Measurements from ENCODE around the gene APOA4. TPM values are rescaled to one million over a fixed set of nuclear protein-coding genes. Genes with fewer than 3 reads are reported as not detected.

APOA4 gene
- total RNA-seq, 1 experiment from 2014 or later = not detected

- Histone ChIP-seq H3K27me3 (ENCODE audit: control insufficient read depth, insufficient read depth, low read length) (no peaks in the 10 kb centered on the region), H3K4me3 (ENCODE audit: low read depth in 2 of 2, low read length in 2 of 2) (no peak overlapping the region), H3K36me3 (ENCODE audit: control insufficient read depth, insufficient read depth, low read length) (peaks cover 32% of the 10 kb centered on the region), H3K27ac (ENCODE audit: low read length) (no peak overlapping the region), H3K4me1 (ENCODE audit: control insufficient read depth, insufficient read depth, low read length) (peaks cover 15% of the 10 kb centered on the region), H3K9me3 (ENCODE audit: control insufficient read depth, insufficient read depth, low read depth, low read length) (no peaks in the 10 kb centered on the region)
- DNase-seq (ENCODE audit: low read depth, low spot score) (no peak), ATAC-seq (no peak)
- intact Hi-C loops (cut with micrococcal nuclease; ENCODE audit: unreplicated experiment) (no loop called here), in situ Hi-C loops (cut with HindIII; ENCODE audit: low pct_unique_long_range_greater_than_20kb, low sequenced_read_pairs) (no loop called here)
- ChIA-PET POLR2A (no interaction called here), CTCF (no interaction called here)
- TF ChIP-seq, protein P1, sequence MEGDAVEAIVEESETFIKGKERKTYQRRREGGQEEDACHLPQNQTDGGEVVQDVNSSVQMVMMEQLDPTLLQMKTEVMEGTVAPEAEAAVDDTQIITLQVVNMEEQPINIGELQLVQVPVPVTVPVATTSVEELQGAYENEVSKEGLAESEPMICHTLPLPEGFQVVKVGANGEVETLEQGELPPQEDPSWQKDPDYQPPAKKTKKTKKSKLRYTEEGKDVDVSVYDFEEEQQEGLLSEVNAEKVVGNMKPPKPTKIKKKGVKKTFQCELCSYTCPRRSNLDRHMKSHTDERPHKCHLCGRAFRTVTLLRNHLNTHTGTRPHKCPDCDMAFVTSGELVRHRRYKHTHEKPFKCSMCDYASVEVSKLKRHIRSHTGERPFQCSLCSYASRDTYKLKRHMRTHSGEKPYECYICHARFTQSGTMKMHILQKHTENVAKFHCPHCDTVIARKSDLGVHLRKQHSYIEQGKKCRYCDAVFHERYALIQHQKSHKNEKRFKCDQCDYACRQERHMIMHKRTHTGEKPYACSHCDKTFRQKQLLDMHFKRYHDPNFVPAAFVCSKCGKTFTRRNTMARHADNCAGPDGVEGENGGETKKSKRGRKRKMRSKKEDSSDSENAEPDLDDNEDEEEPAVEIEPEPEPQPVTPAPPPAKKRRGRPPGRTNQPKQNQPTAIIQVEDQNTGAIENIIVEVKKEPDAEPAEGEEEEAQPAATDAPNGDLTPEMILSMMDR (IDR thresholded peaks at IDR 0.05) = no peak
- TF ChIP-seq, protein P2, sequence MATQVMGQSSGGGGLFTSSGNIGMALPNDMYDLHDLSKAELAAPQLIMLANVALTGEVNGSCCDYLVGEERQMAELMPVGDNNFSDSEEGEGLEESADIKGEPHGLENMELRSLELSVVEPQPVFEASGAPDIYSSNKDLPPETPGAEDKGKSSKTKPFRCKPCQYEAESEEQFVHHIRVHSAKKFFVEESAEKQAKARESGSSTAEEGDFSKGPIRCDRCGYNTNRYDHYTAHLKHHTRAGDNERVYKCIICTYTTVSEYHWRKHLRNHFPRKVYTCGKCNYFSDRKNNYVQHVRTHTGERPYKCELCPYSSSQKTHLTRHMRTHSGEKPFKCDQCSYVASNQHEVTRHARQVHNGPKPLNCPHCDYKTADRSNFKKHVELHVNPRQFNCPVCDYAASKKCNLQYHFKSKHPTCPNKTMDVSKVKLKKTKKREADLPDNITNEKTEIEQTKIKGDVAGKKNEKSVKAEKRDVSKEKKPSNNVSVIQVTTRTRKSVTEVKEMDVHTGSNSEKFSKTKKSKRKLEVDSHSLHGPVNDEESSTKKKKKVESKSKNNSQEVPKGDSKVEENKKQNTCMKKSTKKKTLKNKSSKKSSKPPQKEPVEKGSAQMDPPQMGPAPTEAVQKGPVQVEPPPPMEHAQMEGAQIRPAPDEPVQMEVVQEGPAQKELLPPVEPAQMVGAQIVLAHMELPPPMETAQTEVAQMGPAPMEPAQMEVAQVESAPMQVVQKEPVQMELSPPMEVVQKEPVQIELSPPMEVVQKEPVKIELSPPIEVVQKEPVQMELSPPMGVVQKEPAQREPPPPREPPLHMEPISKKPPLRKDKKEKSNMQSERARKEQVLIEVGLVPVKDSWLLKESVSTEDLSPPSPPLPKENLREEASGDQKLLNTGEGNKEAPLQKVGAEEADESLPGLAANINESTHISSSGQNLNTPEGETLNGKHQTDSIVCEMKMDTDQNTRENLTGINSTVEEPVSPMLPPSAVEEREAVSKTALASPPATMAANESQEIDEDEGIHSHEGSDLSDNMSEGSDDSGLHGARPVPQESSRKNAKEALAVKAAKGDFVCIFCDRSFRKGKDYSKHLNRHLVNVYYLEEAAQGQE (IDR thresholded peaks at IDR 0.05; ENCODE audit: insufficient read depth in 1 of 2, low read depth in 2 of 2, low read length in 1 of 2) = no peak
- no TSS peak for BruUV-seq (replicated peaks)
Measured at GRCh38 chr11:116776522-116776984, 46.6 kb downstream of the APOA4 start.

DNA sequence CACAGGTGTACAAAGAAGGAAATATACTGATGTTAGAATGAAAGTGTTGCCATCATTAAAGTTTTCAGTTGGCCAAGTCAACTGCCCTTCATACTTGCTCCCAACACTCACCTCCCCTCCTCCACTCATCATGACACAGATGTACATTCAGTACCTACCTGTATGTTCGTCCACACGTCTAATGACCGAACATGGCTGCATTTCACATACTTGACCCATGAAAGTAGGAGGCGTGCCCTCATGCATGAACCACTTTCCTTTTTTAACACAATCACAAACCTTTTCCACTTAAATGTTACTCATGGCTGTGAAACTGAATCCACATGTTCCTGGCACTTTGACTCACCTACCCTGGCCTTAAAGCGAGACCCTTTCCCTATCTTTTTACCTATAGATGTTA is 47.1 kb downstream of the APOA4 start:
- H3K27me3 ChIP-seq (ENCODE audit: control insufficient read depth, insufficient read depth, low read length) = no peaks in the 10 kb centered on the region
- no peak overlapping the region for H3K4me3 ChIP-seq (ENCODE audit: low read depth in 2 of 2, low read length in 2 of 2)
- POLR2A ChIA-PET = interaction anchor here (0.7 kb wide), 2 partner anchors 37 to 47 kb away, joined by 6 to 8 read pairs; no protein-coding TSS in a partner anchor
- no peaks in the 10 kb centered on the region for H3K9me3 ChIP-seq (ENCODE audit: control insufficient read depth, insufficient read depth, low read depth, low read length)
- CTCF ChIA-PET = no interaction called here
- ATAC-seq = no peak
- peaks cover 20% of the 10 kb centered on the region for H3K4me1 ChIP-seq (ENCODE audit: control insufficient read depth, insufficient read depth, low read length)
- intact Hi-C loops (cut with micrococcal nuclease; ENCODE audit: unreplicated experiment) = no loop called here
- H3K27ac ChIP-seq (ENCODE audit: low read length) = no peak overlapping the region
- no TSS peak for BruUV-seq (replicated peaks)
- no peak for TF ChIP-seq TCF7L2 (IDR thresholded peaks at IDR 0.05; ENCODE audit: low read depth, low read length)
- TF ChIP-seq, protein P2 (IDR thresholded peaks at IDR 0.05; ENCODE audit: insufficient read depth in 1 of 2, low read depth in 2 of 2, low read length in 1 of 2) = no peak
- peak; percentile 34; the same call in 1 of the 2 replicates for TF ChIP-seq POLR2AphosphoS5 (IDR thresholded peaks at IDR 0.05; ENCODE audit: low read depth, low read length)
- in situ Hi-C loops (cut with HindIII; ENCODE audit: low pct_unique_long_range_greater_than_20kb, low sequenced_read_pairs) = no loop called here
- peaks cover 27% of the 10 kb centered on the region for H3K36me3 ChIP-seq (ENCODE audit: control insufficient read depth, insufficient read depth, low read length)
- DNase-seq (ENCODE audit: low read depth, low spot score) = no peak

Data from Panc1 (cell line).